Memory B cell (primary cell): ENCODE measurements around the gene EIF3I.
A peak's percentile ranks its signal among the peaks of the same experiment; 100 is the strongest.

Source experiments
- ATAC-seq: fragments of 150-1000 bp; cut with Tn5 transposase; 2 replicates; pipeline ENCODE4 v1.10.0; 2021; ENCODE audit warnings: low read depth, mild to moderate bottlenecking, moderate library complexity
- DNase-seq, 2 donors: peaks; one replicate each; pipeline ENCODE4 v3.0.0; 2022; ENCODE audit warnings: low spot score in 2 of 2
- H3K27ac Mint-ChIP-seq: one replicate; pipeline ENCODE4 v1.8.0; 2022; ENCODE audit warnings: mild to moderate bottlenecking, moderate library complexity, mixed read lengths
- H3K27me3 Mint-ChIP-seq: one replicate; pipeline ENCODE4 v1.8.0; 2022; ENCODE audit warnings: mixed read lengths
- H3K36me3 Mint-ChIP-seq: one replicate; pipeline ENCODE4 v1.8.0; 2022; ENCODE audit warnings: mild to moderate bottlenecking, mixed read lengths
- H3K4me1 Mint-ChIP-seq: one replicate; pipeline ENCODE4 v1.8.0; 2022; ENCODE audit warnings: mixed read lengths
- H3K4me3 Mint-ChIP-seq: one replicate; pipeline ENCODE4 v1.8.0; 2022; ENCODE audit warnings: mild to moderate bottlenecking, moderate library complexity, mixed read lengths
- H3K9me3 Mint-ChIP-seq: one replicate; pipeline ENCODE4 v1.8.0; 2022; ENCODE audit warnings: mixed read lengths

Gene EIF3I

DNA sequence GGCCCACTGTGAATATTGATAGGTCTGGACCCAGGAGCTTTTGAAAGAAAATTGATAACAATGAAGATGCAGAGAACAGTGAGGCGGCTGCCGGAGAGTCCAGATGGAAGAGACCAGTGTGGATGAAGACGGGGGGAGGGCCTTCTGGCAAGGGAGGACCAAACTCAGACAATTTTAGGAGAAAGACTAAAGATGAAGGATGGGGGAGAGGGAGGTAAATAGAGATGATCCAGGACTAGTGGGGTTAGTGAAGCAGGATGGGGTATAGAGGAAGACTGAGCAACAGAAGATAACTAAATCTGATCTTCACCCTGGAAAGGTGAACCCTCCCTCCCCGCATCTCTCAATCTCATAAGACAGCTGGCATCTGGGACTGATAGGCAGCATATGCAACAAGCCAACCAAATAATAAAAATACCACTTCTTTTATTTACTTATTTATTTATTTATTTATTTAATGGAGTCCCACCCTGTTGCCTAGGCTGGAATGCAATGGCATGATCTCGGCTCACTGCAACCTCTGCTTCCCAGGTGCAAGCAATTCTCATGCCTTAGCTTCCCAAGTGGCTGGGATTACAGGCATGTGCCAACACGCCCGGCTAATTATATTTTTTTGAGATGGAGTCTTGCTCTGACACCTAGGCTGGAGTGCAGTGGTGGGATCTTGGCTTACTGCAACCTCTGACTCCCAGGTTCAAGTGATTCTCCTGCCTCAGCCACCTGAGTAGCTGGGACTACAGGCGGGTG lies 10.5 kb downstream of the EIF3I start:
- no peaks in the 10 kb centered on the region for H3K27me3 Mint-ChIP-seq
- no peak for DNase-seq
- H3K27ac Mint-ChIP-seq, result peak overlapping the region; percentile 19
- peaks cover 20% of the 10 kb centered on the region for H3K36me3 Mint-ChIP-seq
- peaks cover 4% of the 10 kb centered on the region for H3K4me1 Mint-ChIP-seq
- no peaks in the 10 kb centered on the region for H3K9me3 Mint-ChIP-seq
- ATAC-seq, result no peak
- H3K4me3 Mint-ChIP-seq, result no peak overlapping the region

DNA sequence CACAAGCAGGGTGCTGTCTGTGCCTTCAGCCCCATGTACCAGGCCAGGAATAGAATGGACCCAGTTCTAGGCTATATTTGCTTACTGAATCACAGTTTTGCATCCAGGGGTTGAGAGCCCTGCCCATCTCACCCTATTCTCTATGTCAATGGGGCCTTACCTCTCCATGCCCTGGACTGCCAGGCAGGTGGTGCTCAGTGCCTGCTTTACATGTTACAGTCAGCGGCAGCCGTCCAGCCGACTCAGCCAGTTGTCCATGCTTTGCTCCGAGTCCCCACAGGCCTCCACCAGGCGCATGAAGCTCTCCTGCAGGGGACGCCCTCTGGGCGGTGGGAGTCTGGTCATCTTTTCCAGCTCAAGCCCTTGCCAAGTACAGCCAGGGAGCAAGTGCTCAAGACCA lies 12.6 kb downstream of the EIF3I start:
- ATAC-seq (no peak), DNase-seq (no peak)
- Mint-ChIP-seq H3K27ac (no peak overlapping the region), H3K4me3 (no peak overlapping the region), H3K27me3 (no peaks in the 10 kb centered on the region), H3K4me1 (peaks cover 4% of the 10 kb centered on the region), H3K36me3 (peaks cover 7% of the 10 kb centered on the region), H3K9me3 (no peaks in the 10 kb centered on the region)

DNA sequence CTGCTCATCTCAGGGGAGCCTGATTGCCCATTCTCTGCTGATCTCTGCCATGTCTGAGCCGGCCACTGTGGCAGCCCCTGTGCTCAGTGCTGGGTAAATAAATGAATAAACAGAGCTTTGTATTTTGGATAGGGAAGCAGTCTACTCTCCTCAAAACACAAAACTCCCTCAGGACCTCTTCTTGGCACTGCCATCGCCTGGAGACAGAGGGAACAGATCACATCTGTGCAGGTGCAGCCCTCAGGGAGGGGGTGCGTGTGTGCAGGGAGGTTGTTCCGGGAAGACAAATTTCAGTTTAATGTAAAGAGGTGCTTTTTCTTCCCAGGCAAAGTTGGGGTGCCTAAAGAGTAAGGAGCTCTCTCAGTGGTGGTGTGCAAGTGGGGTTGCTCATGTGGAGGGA lies 17.1 kb downstream of the EIF3I start:
- Mint-ChIP-seq H3K27me3 (no peaks in the 10 kb centered on the region), H3K27ac (no peak overlapping the region), H3K4me3 (peak overlapping the region; percentile 91), H3K4me1 (peaks cover 12% of the 10 kb centered on the region), H3K36me3 (no peaks in the 10 kb centered on the region), H3K9me3 (no peaks in the 10 kb centered on the region)
- ATAC-seq (no peak), DNase-seq (no peak)

DNA sequence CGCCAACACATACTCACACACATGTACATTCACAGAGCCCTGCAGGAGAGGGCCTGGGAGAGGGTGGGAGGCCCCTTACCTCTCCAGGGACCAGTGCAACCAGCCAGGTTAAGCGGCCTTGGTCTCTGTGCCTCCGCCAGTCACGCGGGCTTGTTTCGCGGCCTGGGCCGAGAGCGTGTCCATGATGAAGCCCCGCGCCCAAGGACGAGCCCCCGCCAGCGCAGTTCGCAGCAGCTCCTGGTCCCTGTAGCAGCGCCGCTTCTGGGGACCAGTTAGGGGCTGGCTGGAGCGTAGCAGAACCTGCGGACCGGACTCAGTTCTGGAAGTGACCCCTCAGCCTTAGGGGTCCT lies 17.6 kb downstream of the EIF3I start:
- Mint-ChIP-seq H3K36me3 (no peaks in the 10 kb centered on the region), H3K27ac (peak overlapping the region; percentile 70), H3K9me3 (no peaks in the 10 kb centered on the region), H3K27me3 (no peaks in the 10 kb centered on the region), H3K4me3 (peak overlapping the region; percentile 91), H3K4me1 (peaks cover 11% of the 10 kb centered on the region)
- ATAC-seq, result no peak
- DNase-seq, result no peak

DNA sequence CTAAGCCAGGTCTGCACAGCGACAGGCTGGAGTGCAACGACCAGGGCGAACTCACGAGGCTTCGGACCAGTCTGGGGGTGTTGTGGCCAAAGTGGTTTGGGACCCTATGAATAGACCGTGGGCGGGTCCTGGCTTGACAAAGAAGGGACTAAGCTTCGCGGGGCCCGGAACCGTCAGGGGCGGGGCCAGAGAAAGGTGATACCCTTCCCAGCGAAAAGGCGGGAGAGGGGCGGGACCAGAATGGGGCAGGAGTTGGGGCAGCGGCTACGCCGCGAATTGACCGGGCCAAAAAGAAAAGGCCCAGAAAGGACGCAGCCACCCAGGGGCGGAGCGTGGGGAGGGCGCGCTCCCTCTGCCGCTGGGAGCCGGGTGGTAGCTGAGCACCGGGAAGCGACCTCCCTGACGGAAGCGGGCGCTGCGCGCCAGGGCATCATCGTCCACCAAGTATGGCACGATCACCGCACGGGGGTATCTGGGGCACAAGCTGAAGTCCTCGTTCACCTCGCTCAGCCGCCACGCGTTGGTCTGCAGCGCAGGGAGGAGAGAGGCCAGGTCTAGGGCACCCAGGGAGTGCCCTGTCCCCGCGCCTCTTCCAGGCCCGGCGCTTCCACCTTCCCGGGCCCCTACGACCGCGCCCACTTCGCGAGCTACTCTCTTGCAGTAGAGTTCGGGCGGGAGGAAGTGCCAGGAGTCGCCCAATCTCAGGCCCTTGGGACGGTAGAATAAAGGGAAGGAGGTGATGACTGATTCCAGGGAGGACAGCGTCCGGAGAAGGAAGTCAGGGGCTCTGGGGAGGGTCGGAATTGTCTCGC lies 18.1 kb downstream of the EIF3I start:
- peak overlapping the region; percentile 70 for H3K27ac Mint-ChIP-seq
- H3K4me1 Mint-ChIP-seq, result peaks cover 11% of the 10 kb centered on the region
- ATAC-seq, result peak; percentile 78
- no peaks in the 10 kb centered on the region for H3K9me3 Mint-ChIP-seq
- no peaks in the 10 kb centered on the region for H3K27me3 Mint-ChIP-seq
- DNase-seq, result no peak
- peak overlapping the region; percentile 91 for H3K4me3 Mint-ChIP-seq
- H3K36me3 Mint-ChIP-seq, result no peaks in the 10 kb centered on the region

- ATAC-seq (peak; percentile 66), DNase-seq (peak in 1 of 2 donors; percentile 45)
- Mint-ChIP-seq H3K9me3 (no peaks in the 10 kb centered on the region), H3K36me3 (no peaks in the 10 kb centered on the region), H3K27me3 (no peaks in the 10 kb centered on the region), H3K27ac (peak overlapping the region; percentile 70), H3K4me3 (peak overlapping the region; percentile 91), H3K4me1 (peaks cover 12% of the 10 kb centered on the region)
These were observed 19.0 kb downstream of the EIF3I start for GRCh38 chr1:32241001-32241763.

DNA sequence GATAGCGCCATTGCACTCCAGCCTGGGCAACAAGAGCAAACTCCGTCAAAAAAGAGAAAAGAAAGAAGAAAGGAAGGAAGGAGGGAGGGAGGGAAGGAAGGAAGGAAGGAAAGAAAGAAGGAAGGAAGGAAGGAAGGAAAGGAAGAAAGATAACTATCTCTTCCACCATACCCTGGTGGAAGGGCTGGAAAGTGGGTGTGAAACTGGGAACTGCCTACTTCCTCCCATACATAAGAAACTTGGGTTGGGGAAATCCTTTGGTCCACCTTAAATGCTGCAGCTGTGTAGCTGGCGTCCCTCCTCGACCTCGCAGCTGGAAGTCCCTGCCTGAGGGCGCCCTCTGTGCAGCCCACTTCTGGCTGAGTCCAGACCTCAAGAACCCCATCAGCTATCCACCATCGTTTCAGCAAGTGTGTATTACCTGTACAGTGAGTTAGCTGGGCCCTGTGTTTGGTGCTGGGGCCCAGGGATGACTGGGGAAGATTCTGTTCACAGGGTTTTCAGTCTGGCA lies 20.2 kb downstream of the EIF3I start:
- H3K4me1 Mint-ChIP-seq, result peaks cover 23% of the 10 kb centered on the region
- H3K27ac Mint-ChIP-seq, result no peak overlapping the region
- no peaks in the 10 kb centered on the region for H3K27me3 Mint-ChIP-seq
- ATAC-seq, result no peak
- no peaks in the 10 kb centered on the region for H3K9me3 Mint-ChIP-seq
- no peaks in the 10 kb centered on the region for H3K36me3 Mint-ChIP-seq
- peak overlapping the region; percentile 21 for H3K4me3 Mint-ChIP-seq
- no peak for DNase-seq

- peaks cover 51% of the 10 kb centered on the region for H3K4me1 Mint-ChIP-seq
- DNase-seq (no peak), ATAC-seq (no peak)
These were observed 24.7 kb downstream of the EIF3I start, which contains the start of gene FAM167B for GRCh38 chr1:32246888-32247273. FAM167B (plus strand) TSS chr1:32247222; CDS start chr1:32247422, 200 bp downstream.

GRCh38 chr1:32247452-32247851 lies 25.2 kb downstream of the EIF3I start:
- ATAC-seq, result no peak
- peak overlapping the region; percentile 97 for H3K27ac Mint-ChIP-seq
- H3K4me1 Mint-ChIP-seq, result peaks cover 53% of the 10 kb centered on the region
- H3K9me3 Mint-ChIP-seq, result no peaks in the 10 kb centered on the region
- H3K27me3 Mint-ChIP-seq, result no peaks in the 10 kb centered on the region
- no peaks in the 10 kb centered on the region for H3K36me3 Mint-ChIP-seq
- DNase-seq, result no peak
- H3K4me3 Mint-ChIP-seq, result peak overlapping the region; percentile 37

More at GRCh38 chr1:32246888-32247273, 24.7 kb downstream of the EIF3I start, which contains the start of gene FAM167B:
- Mint-ChIP-seq H3K9me3 (no peaks in the 10 kb centered on the region), H3K4me3 (peak within 1 kb of the TSS; percentile 69), H3K27me3 (no peaks in the 10 kb centered on the region), H3K27ac (peak within 1 kb of the TSS; percentile 97), H3K36me3 (no peaks in the 10 kb centered on the region)

- DNase-seq, result peak; percentile 59 to 70
- Mint-ChIP-seq H3K27me3 (no peaks in the 10 kb centered on the region), H3K27ac (peak overlapping the region; percentile 97), H3K4me1 (peaks cover 54% of the 10 kb centered on the region), H3K36me3 (no peaks in the 10 kb centered on the region), H3K4me3 (peak overlapping the region; percentile 69), H3K9me3 (no peaks in the 10 kb centered on the region)
- no peak for ATAC-seq
These were observed 26.0 kb downstream of the EIF3I start for GRCh38 chr1:32247983-32248889.

- Mint-ChIP-seq H3K9me3 (no peaks in the 10 kb centered on the region), H3K27me3 (no peaks in the 10 kb centered on the region), H3K4me3 (peak overlapping the region; percentile 75), H3K4me1 (peaks cover 61% of the 10 kb centered on the region), H3K27ac (peak overlapping the region; percentile 97), H3K36me3 (no peaks in the 10 kb centered on the region)
- peak; percentile 74 to 82 for DNase-seq
- ATAC-seq, result peak; percentile 87
These were observed 27.8 kb downstream of the EIF3I start for GRCh38 chr1:32249831-32250525.

DNA sequence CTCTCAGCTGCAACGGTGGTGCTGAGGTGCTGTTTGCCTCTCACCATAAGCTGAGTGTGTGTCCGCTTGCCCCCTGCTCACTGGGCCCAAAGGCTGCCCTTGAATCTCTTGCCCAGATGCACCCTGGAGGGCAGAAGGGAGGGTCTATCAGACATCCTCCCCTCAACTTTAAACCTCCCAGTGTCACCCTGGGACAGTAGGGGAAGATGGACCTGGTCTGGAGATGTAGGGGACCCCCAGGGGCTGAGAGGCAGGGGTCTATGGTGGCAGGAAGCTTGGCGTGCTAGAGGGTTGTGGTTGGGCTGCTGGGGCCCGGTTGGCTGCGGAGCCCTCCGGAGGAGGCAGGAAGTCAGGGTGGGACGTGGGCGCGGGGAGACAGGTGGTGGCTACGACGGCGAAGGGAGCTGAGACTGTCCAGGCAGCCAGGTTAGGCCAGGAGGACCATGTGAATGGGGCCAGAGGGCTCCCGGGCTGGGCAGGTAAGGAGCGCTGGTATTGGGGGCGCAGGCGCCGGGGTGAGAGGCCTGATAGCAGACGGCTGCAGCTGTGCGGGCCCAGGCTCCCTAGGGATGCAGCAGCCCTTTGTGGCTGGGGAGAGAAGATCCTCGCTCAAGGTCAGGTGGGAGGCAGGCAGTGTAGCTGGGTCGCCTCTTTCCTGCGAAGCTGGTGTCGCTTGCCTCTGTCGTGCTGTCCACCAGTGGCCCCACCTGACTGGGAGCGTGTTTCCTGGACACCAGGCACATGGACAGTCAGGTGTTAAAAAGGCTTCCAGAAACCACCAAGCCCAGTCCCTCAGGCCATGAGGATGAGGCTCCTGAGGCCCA lies 28.9 kb downstream of the EIF3I start, which contains the start of gene LCK:
Gene LCK, plus strand, starts transcription at position 373 of the 824 bp plus-strand sequence. CDS start 23,065 bp downstream, outside the sequence.
- peaks cover 65% of the 10 kb centered on the region for H3K4me1 Mint-ChIP-seq
- peak within 1 kb of the TSS; percentile 75 for H3K4me3 Mint-ChIP-seq
- no peaks in the 10 kb centered on the region for H3K36me3 Mint-ChIP-seq
- DNase-seq, result peak; percentile 31 to 54
- peak; percentile 10 for ATAC-seq
- no peaks in the 10 kb centered on the region for H3K27me3 Mint-ChIP-seq
- peak within 1 kb of the TSS; percentile 97 for H3K27ac Mint-ChIP-seq
- H3K9me3 Mint-ChIP-seq, result no peaks in the 10 kb centered on the region
